Psoas muscle (tissue), 8 donors: ENCODE data around the gene FMNL2. TPM values are rescaled to one million over a fixed set of nuclear protein-coding genes. Genes with fewer than 3 reads are reported as not detected.

Experiments used
- ATAC-seq, 4 donors: fragments of 200-7000 bp; cut with Tn5 transposase; one replicate each; pipeline ENCODE4 v1.9.1; 2020; ENCODE audit warnings: moderate library complexity in 3 of 4, mild to moderate bottlenecking in 2 of 4
- DNase-seq, 2 donors: peaks; one replicate each; pipeline ENCODE4 v3.0.0-alpha.2; 2020
- H3K27ac ChIP-seq: fragments of 200-600 bp; one replicate; pipeline ENCODE4 v1.8.0; 2022
- H3K27me3 ChIP-seq, 3 donors: fragments of 200-600 bp in 1 of 3; one replicate each; pipeline versions ENCODE4 v1.6.1 to v1.8.0; 2013 to 2022; ENCODE audit warnings: low read length in 2 of 3, mild to moderate bottlenecking in 2 of 3, moderate library complexity in 1 of 3; ENCODE audit not compliant: insufficient read depth in 3 of 3
- H3K36me3 ChIP-seq, 2 donors: fragments of 200-600 bp in 1 of 2; one replicate each; pipeline versions ENCODE4 v1.6.1 to v1.8.0; 2013 to 2022; ENCODE audit warnings: low read depth in 1 of 2, mild to moderate bottlenecking in 1 of 2, moderate library complexity in 1 of 2; ENCODE audit not compliant: insufficient read depth in 1 of 2
- H3K4me1 ChIP-seq: fragments of 200-600 bp; one replicate; pipeline ENCODE4 v1.8.0; 2022
- H3K4me3 ChIP-seq: fragments of 200-600 bp; one replicate; pipeline ENCODE4 v1.8.0; 2022; ENCODE audit warnings: mild to moderate bottlenecking
- H3K9me3 ChIP-seq: fragments of 200-600 bp; one replicate; pipeline ENCODE4 v1.8.0; 2022
- WGBS, 3 donors: extraction: QIAGEN DNeasy Blood & Tissue Kit; methylation state at CpG; one replicate each; pipeline versions ENCODE4 v1.1.6 to v1.1.7; 2013; 5-methylcytosine and 5-hydroxymethylcytosine counted together
- intact Hi-C, 2 donors: fragments of 100-400 bp; cut with DNase I; formaldehyde crosslinking; loops; one replicate each; pipeline versions ENCODE4 v1.11.0 to v1.14.2; 2022
- polyA plus RNA-seq, 3 donors: library from polyadenylated mRNA; stranded (reverse); fragments of 200-250 nt; gene quantifications; one replicate each; pipeline ENCODE4 v1.2.3, GENCODE V29; 2013
- total RNA-seq, 4 donors: library from RNA; stranded (reverse); fragmentation: NEBNext Ultra II Directional in 2 of 4; extraction: Animal tissue kit (Norgen Biotek cat#: 25700) in 2 of 4; gene quantifications; one replicate each; pipeline versions ENCODE4 v1.2.1 to v1.2.4, GENCODE V29; 2021 to 2023
- TF ChIP-seq, protein P1 (sequence below): fragments of 200-600 bp; IDR thresholded peaks from one replicate; pipeline ENCODE4 v1.8.0; 2022; ENCODE audit warnings: antibody characterized with exemption
- donor health status: healthy with polysubstance abuse.
- donor health status: DM: no; HTN: no; CAD: no; lungs with moderate emphysema.
- donor health status: Bipolar disorder and iron deficiency.
- donor health status: healthy.
- donor health status: DM: yes; HTN: yes; CAD: no.
- donor health status: DM: no; HTN: no; CAD: no.
- donor health status: DM: no; HTN: no; CAD: no.
- donor health status: DM: yes; HTN: yes; CAD: no.

Gene FMNL2
- total and polyA plus RNA-seq, 7 donors = 6.6 to 18.2 (median 11.0) TPM

DNA sequence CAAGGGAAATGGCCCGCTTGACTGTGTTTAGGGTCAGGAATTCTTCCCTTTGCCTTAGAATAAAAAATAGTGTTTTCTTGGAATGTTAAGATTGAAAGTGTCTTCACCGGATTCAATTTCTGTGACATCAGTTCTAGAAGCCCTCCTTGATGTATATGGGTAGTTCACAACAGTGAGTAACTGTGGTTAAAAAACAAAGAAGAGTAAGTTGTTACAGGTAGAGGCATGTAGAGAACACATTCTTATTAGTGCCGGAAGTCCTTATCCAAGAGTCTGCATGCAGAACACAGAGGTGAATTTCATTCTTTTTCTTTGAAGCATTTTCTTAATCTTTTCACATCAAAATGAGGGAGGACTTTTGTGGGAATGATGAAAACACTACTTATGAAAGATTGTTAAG is 105.5 kb downstream of the FMNL2 start:
- TF ChIP-seq, protein P1, sequence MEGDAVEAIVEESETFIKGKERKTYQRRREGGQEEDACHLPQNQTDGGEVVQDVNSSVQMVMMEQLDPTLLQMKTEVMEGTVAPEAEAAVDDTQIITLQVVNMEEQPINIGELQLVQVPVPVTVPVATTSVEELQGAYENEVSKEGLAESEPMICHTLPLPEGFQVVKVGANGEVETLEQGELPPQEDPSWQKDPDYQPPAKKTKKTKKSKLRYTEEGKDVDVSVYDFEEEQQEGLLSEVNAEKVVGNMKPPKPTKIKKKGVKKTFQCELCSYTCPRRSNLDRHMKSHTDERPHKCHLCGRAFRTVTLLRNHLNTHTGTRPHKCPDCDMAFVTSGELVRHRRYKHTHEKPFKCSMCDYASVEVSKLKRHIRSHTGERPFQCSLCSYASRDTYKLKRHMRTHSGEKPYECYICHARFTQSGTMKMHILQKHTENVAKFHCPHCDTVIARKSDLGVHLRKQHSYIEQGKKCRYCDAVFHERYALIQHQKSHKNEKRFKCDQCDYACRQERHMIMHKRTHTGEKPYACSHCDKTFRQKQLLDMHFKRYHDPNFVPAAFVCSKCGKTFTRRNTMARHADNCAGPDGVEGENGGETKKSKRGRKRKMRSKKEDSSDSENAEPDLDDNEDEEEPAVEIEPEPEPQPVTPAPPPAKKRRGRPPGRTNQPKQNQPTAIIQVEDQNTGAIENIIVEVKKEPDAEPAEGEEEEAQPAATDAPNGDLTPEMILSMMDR = no peak
- intact Hi-C loops = no loop called here
- no peak overlapping the region for H3K4me3 ChIP-seq
- no peaks in the 10 kb centered on the region for H3K36me3 ChIP-seq
- WGBS, 3 donors = 94 to 97% (median 94%) methylated on average over 3 of the region's 3 CpGs
- H3K27ac ChIP-seq = no peak overlapping the region
- no peaks in the 10 kb centered on the region for H3K27me3 ChIP-seq
- H3K4me1 ChIP-seq = peaks cover 29% of the 10 kb centered on the region
- no peak for DNase-seq
- H3K9me3 ChIP-seq = no peaks in the 10 kb centered on the region
- ATAC-seq = no peak

DNA sequence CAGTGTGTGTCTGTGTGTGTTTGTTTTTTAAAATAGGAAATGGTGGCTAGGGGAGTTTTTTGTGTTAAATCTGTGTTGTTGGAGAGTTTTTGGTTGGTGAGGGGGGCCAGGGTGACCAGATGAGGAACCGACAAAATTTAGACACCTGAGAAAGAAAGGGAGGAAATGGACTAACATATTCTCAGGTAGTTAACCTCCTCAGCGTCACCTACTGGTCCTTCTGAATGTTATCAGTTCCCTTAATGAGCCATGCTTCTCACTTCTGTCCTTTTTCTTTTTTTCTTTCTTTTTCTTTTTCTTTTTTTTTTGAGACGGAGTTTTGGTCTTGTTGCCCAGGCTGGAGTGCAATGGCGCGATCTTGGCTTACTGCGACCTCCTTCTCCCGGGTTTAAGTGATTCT is 107.0 kb downstream of the FMNL2 start:
- WGBS, 3 donors = 95 to 96% (median 96%) methylated on average over 7 of the region's 7 CpGs
- Histone ChIP-seq H3K27ac (no peak overlapping the region), H3K36me3 (no peaks in the 10 kb centered on the region), H3K27me3 (no peaks in the 10 kb centered on the region), H3K9me3 (no peaks in the 10 kb centered on the region), H3K4me3 (no peak overlapping the region), H3K4me1 (peaks cover 44% of the 10 kb centered on the region)
- no peak for DNase-seq
- TF ChIP-seq, protein P1 = no peak
- intact Hi-C loops = no loop called here
- ATAC-seq = no peak

DNA sequence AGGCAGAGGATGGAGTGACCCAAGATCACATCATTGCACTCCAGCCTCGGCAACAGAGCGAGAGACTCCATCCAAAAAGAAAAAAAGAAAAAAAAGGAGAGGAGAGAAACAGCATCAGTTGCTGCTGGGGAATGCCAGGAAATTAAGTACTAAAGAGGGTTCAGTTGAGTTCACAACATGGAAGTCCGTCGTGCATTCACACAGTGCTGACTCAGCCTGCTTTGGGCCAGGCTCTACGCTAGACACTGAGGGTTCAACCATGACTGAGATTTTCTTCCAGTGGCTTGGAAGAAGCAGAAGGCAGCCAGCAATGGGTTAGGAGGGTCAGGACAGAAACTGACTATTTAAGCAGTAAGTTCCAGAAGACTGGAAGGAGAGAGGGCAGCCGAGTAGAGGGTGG is 108.8 kb downstream of the FMNL2 start:
- no peaks in the 10 kb centered on the region for H3K36me3 ChIP-seq
- TF ChIP-seq, protein P1 = no peak
- H3K4me3 ChIP-seq = no peak overlapping the region
- ATAC-seq = peak; percentile 38 to 71 (median 52)
- H3K27me3 ChIP-seq = no peaks in the 10 kb centered on the region
- DNase-seq = no peak
- peaks cover 51% of the 10 kb centered on the region for H3K4me1 ChIP-seq
- H3K9me3 ChIP-seq = no peaks in the 10 kb centered on the region
- 36 to 41% (median 39%) methylated on average over 6 of the region's 6 CpGs for WGBS, 3 donors
- intact Hi-C loops = no loop called here
- peak overlapping the region; percentile 46 for H3K27ac ChIP-seq

DNA sequence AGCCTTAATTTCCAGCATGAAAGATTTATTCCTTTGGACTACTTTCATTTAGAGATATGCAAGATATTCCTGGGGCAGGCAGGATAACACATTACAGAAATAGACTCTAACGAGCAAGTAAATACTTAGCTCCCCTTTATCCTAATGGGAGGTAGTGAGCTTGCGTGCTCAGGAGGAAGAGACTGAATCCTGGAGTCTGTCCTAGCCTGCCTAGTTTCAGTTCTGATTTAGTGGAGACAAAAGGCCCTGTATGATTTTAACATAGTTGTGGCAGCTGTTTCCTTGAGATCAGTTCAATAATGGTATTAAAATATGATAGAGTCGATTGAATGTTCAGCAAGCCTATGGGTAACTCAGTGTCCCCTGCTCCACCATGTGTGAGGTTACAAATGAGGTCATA is 109.5 kb downstream of the FMNL2 start:
- TF ChIP-seq, protein P1 = no peak
- ATAC-seq = peak in 3 of 4 donors; percentile 30 to 45 (median 39)
- Histone ChIP-seq H3K4me1 (peaks cover 58% of the 10 kb centered on the region), H3K27me3 (no peaks in the 10 kb centered on the region), H3K36me3 (no peaks in the 10 kb centered on the region), H3K27ac (peak overlapping the region; percentile 46), H3K9me3 (no peaks in the 10 kb centered on the region), H3K4me3 (no peak overlapping the region)
- intact Hi-C loops = no loop called here
- no peak for DNase-seq
- WGBS, 3 donors = 18 to 26% (median 25%) methylated on average over 3 of the region's 3 CpGs

DNA sequence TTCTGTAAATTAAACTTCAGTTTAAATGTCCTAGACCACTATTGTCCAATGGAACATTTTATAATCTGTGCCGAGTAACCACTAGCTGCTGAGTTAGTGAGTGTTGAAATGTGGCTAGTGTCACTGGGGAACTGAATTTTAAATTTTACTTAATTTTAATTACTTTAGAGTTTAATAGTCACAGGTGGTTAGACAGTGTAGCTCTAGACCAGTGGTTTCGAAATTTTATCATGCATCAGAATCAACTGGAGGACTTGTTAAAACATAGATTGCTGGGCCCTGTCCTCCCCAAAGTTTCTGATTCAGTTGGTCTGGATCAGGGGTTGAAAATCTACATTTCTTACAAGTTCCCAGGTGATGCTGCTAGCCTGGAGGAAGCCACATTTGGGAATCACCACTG is 110.4 kb downstream of the FMNL2 start:
- intact Hi-C loops = no loop called here
- TF ChIP-seq, protein P1 = no peak
- peak overlapping the region; percentile 46 for H3K27ac ChIP-seq
- peaks cover 61% of the 10 kb centered on the region for H3K4me1 ChIP-seq
- H3K36me3 ChIP-seq = no peaks in the 10 kb centered on the region
- ATAC-seq (peak in 3 of 4 donors; percentile 4 to 18 (median 5)), DNase-seq (no peak)
- 36 to 87% (median 39%) methylated on average over 2 of the region's 2 CpGs for WGBS, 3 donors
- no peaks in the 10 kb centered on the region for H3K27me3 ChIP-seq
- no peak overlapping the region for H3K4me3 ChIP-seq
- H3K9me3 ChIP-seq = no peaks in the 10 kb centered on the region
